Ovary (tissue), 9 donors: ENCODE results near the gene BAHCC1. TPM values are rescaled to one million over a fixed set of nuclear protein-coding genes. Genes with fewer than 3 reads are reported as not detected.

ENCODE experiments used
- DNase-seq, 5 donors: peaks; one replicate each; pipeline ENCODE4 v3.0.0-alpha.2; 2019 to 2020
- H3K27ac ChIP-seq, 2 donors: fragments of 200-600 bp; one replicate each; pipeline versions ENCODE4 v1.5.1 to v1.8.0; 2019 to 2022
- H3K27me3 ChIP-seq: fragments of 200-600 bp; one replicate; pipeline ENCODE4 v1.8.0; 2022
- H3K36me3 ChIP-seq: fragments of 200-600 bp; sonication (generic); one replicate; pipeline ENCODE4 v1.5.1; 2019
- H3K4me1 ChIP-seq: one replicate; pipeline ENCODE4 v1.8.1; 2013; ENCODE audit warnings: mild to moderate bottlenecking, moderate library complexity; ENCODE audit not compliant: insufficient read depth
- H3K4me3 ChIP-seq: fragments of 200-600 bp; sonication (generic); one replicate; pipeline ENCODE4 v1.5.1; 2017
- H3K9me3 ChIP-seq, 2 donors: fragments of 200-600 bp in 1 of 2; sonication (generic) in 1 of 2; one replicate each; pipeline versions ENCODE4 v1.5.1 to v1.8.1; 2013 to 2019; ENCODE audit warnings: mild to moderate bottlenecking in 1 of 2, moderate library complexity in 1 of 2
- CTCF ChIP-seq, 3 donors: fragments of 450-650 bp in 2 of 3; fragments of 200-600 bp in 1 of 3; IDR thresholded peaks; one replicate each; pipeline versions ENCODE4 v1.5.1 to v1.8.0; 2016 to 2022; ENCODE audit warnings: antibody characterized with exemption in 3 of 3, mild to moderate bottlenecking in 1 of 3
- EP300 ChIP-seq: sonication (generic); formaldehyde crosslinking; IDR thresholded peaks from one replicate; pipeline ENCODE4 v1.6.1; 2017; ENCODE audit warnings: antibody characterized with exemption
- POLR2A ChIP-seq: fragments of 450-650 bp; IDR thresholded peaks from one replicate; pipeline ENCODE4 v1.6.1; 2017; ENCODE audit warnings: antibody characterized with exemption, mild to moderate bottlenecking, moderate library complexity
- WGBS, 3 donors: extraction: QIAGEN DNeasy Blood & Tissue Kit in 1 of 3; methylation state at CpG; one replicate each; pipeline versions ENCODE4 v1.1.5 to v1.1.7; 2013 to 2017; 5-methylcytosine and 5-hydroxymethylcytosine counted together
- intact Hi-C, 4 donors: fragments of 100-400 bp; cut with DNase I; formaldehyde crosslinking; loops; one replicate each; pipeline versions ENCODE4 v1.11.0 to v1.15.1; 2022 to 2023
- polyA plus RNA-seq, 2 donors: library from polyadenylated mRNA; stranded (reverse); fragments of 200-250 nt in 1 of 2; fragments of 350-450 nt in 1 of 2; fragmentation: Illumina TruSeq in 1 of 2; extraction: RNeasy Lipid Tissue Mini Kit (QIAGEN cat#74804) in 1 of 2; gene quantifications; one replicate each; pipeline ENCODE4 v1.2.3, GENCODE V29; 2013 to 2014
- total RNA-seq, 7 donors: library from RNA; depleted of rRNA in 2 of 7; stranded (reverse); fragments of >200 nt in 2 of 7; fragmentation: NEBNext Ultra II Directional in 3 of 7; extraction: Animal tissue kit (Norgen Biotek cat#: 25700) in 3 of 7; gene quantifications; one replicate each; pipeline versions ENCODE4 v1.1.0 to v1.2.4, GENCODE V29; 2016 to 2023
- donor health status: DM: no; HTN: no; CAD: no; lungs with moderate emphysema.
- donor health status: DM: no; HTN: no; CAD: no.
- donor health status: Bipolar disorder and iron deficiency.
- donor health status: DM: yes; HTN: yes; CAD: no.
- donor health status: DM: no; HTN: no; CAD: no.
- donor health status: DM: yes; HTN: yes; CAD: no.

The BAHCC1 gene
- total and polyA plus RNA-seq, 9 donors: 1.9 to 31.9 (median 18.4) TPM

GRCh38 chr17:81478119-81478518 lies 82.9 kb downstream of the BAHCC1 start:
- intact Hi-C loops: no loop called here
- H3K27ac ChIP-seq: no peak overlapping the region
- H3K4me1 ChIP-seq: peaks cover 6% of the 10 kb centered on the region
- no peaks in the 10 kb centered on the region for H3K9me3 ChIP-seq
- no peak for DNase-seq
- H3K27me3 ChIP-seq: no peaks in the 10 kb centered on the region
- no peaks in the 10 kb centered on the region for H3K36me3 ChIP-seq
- H3K4me3 ChIP-seq: no peak overlapping the region
- TF ChIP-seq EP300 (no peak), POLR2A (no peak), CTCF (IDR thresholded peaks at IDR 0.05) (no peak)
- WGBS, 3 donors: 90 to 92% (median 91%) methylated on average over 20 of the region's 20 CpGs

- Histone ChIP-seq H3K4me1 (peaks cover 10% of the 10 kb centered on the region), H3K9me3 (no peaks in the 10 kb centered on the region), H3K4me3 (no peak overlapping the region), H3K27ac (no peak overlapping the region), H3K27me3 (no peaks in the 10 kb centered on the region), H3K36me3 (no peaks in the 10 kb centered on the region)
- WGBS, 3 donors: 77 to 78% (median 78%) methylated on average over 20 of the region's 20 CpGs
- DNase-seq: no peak
- TF ChIP-seq EP300 (no peak), CTCF (IDR thresholded peaks at IDR 0.05) (no peak), POLR2A (no peak)
- intact Hi-C loops: loop anchor here (5.0 to 10.0 kb wide), 6 partner anchors 55 to 187 kb away; no protein-coding TSS in a partner anchor
These were observed 84.2 kb downstream of the BAHCC1 start for GRCh38 chr17:81479175-81480071.

GRCh38 chr17:81480140-81481072 lies 85.1 kb downstream of the BAHCC1 start:
- H3K36me3 ChIP-seq: no peaks in the 10 kb centered on the region
- no peak for TF ChIP-seq POLR2A
- TF ChIP-seq EP300: no peak
- TF ChIP-seq CTCF (IDR thresholded peaks at IDR 0.05): no peak
- H3K9me3 ChIP-seq: no peaks in the 10 kb centered on the region
- peaks cover 10% of the 10 kb centered on the region for H3K4me1 ChIP-seq
- intact Hi-C loops: loop anchor here (5.0 to 10.0 kb wide), 6 partner anchors 56 to 188 kb away; no protein-coding TSS in a partner anchor
- no peak overlapping the region for H3K4me3 ChIP-seq
- peak in 4 of 5 donors; percentile 46 to 66 (median 52) for DNase-seq
- WGBS, 3 donors: 26 to 46% (median 28%) methylated on average over 21 of the region's 21 CpGs
- H3K27me3 ChIP-seq: no peaks in the 10 kb centered on the region
- H3K27ac ChIP-seq: no peak overlapping the region
